Thyroid gland (tissue), 4 donors: Measurements from ENCODE around the gene MYMX. TPM values are rescaled to one million over a fixed set of nuclear protein-coding genes. Genes with fewer than 3 reads are reported as not detected.

Experiments
- DNase-seq, 2 donors: peaks; one replicate each; pipeline ENCODE4 v3.0.0-alpha.2; 2019
- H3K27ac ChIP-seq, 3 donors: fragments of 200-600 bp; sonication (generic); 1 replicate in 2 of 3; 2 replicates in 1 of 3; pipeline ENCODE4 v1.5.1; 2016 to 2019; ENCODE audit warnings: mild to moderate bottlenecking in 1 of 3, moderate library complexity in 1 of 3
- H3K27me3 ChIP-seq: fragments of 200-600 bp; sonication (generic); one replicate; pipeline ENCODE4 v1.5.1; 2019
- H3K36me3 ChIP-seq, 2 donors: fragments of 200-600 bp; sonication (generic); one replicate each; pipeline ENCODE4 v1.5.1; 2016 to 2019
- H3K4me1 ChIP-seq, 2 donors: fragments of 200-600 bp; sonication (generic); one replicate each; pipeline ENCODE4 v1.5.1; 2017 to 2019
- H3K4me3 ChIP-seq, 3 donors: fragments of 200-600 bp; sonication (generic); replicated peaks in 1 of 3; 1 replicate in 2 of 3; 2 replicates in 1 of 3; pipeline ENCODE4 v1.5.1; 2016; ENCODE audit warnings: mild to moderate bottlenecking in 1 of 3
- H3K9me3 ChIP-seq: fragments of 200-600 bp; sonication (generic); one replicate; pipeline ENCODE4 v1.5.1; 2017
- POLR2A ChIP-seq, 2 donors: fragments of 450-650 bp; IDR thresholded peaks; one replicate each; pipeline ENCODE4 v1.6.1; 2017; ENCODE audit warnings: antibody characterized with exemption in 2 of 2, mild to moderate bottlenecking in 2 of 2, moderate library complexity in 1 of 2
- WGBS, 2 donors: methylation state at CpG; one replicate each; pipeline ENCODE4 v1.1.5; 2017; 5-methylcytosine and 5-hydroxymethylcytosine counted together
- intact Hi-C: fragments of 100-400 bp; cut with DNase I; formaldehyde crosslinking; loops from one replicate; pipeline ENCODE4 v1.15.1; 2023
- total RNA-seq, 4 donors: library from RNA; depleted of rRNA; stranded (reverse); fragments of >200 nt; gene quantifications; one replicate each; pipeline ENCODE4 v1.2.3, GENCODE V29; 2016
- TF ChIP-seq, protein P1 (sequence below), 6 experiments: fragments of 200-600 bp in 3 of 6; fragments of 450-650 bp in 3 of 6; sonication (generic) in 3 of 6; IDR thresholded peaks; one replicate each; pipeline ENCODE4 v1.5.1; 2016 to 2019; ENCODE audit warnings: antibody characterized with exemption in 6 of 6, mild to moderate bottlenecking in 2 of 6, inconsistent platforms in 1 of 6, moderate library complexity in 1 of 6

Gene MYMX
- total RNA-seq, 4 donors from 2014 or later: not detected

GRCh38 chr6:44171899-44172546 is 44.7 kb upstream of the MYMX start:
- Histone ChIP-seq H3K9me3 (no peaks in the 10 kb centered on the region), H3K4me3 (no peak overlapping the region), H3K27ac (no peak overlapping the region), H3K27me3 (no peaks in the 10 kb centered on the region), H3K4me1 (peaks cover 2 to 13% of the 10 kb centered on the region in 2 donors), H3K36me3 (no peaks in the 10 kb centered on the region)
- no peak for TF ChIP-seq POLR2A (IDR thresholded peaks at IDR 0.05)
- TF ChIP-seq, protein P1, sequence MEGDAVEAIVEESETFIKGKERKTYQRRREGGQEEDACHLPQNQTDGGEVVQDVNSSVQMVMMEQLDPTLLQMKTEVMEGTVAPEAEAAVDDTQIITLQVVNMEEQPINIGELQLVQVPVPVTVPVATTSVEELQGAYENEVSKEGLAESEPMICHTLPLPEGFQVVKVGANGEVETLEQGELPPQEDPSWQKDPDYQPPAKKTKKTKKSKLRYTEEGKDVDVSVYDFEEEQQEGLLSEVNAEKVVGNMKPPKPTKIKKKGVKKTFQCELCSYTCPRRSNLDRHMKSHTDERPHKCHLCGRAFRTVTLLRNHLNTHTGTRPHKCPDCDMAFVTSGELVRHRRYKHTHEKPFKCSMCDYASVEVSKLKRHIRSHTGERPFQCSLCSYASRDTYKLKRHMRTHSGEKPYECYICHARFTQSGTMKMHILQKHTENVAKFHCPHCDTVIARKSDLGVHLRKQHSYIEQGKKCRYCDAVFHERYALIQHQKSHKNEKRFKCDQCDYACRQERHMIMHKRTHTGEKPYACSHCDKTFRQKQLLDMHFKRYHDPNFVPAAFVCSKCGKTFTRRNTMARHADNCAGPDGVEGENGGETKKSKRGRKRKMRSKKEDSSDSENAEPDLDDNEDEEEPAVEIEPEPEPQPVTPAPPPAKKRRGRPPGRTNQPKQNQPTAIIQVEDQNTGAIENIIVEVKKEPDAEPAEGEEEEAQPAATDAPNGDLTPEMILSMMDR (IDR thresholded peaks at IDR 0.05): no peak
- no peak for DNase-seq
- intact Hi-C loops: loop anchor here (5.0 kb wide), 2 partner anchors 65 to 85 kb away; partner anchors contain the start of gene SLC35B2
- WGBS, 2 donors: 74 to 80% methylated on average over 12 of the region's 12 CpGs

- Histone ChIP-seq H3K9me3 (no peaks in the 10 kb centered on the region), H3K27ac (peak overlapping the region; percentile 4 to 27 (median 24)), H3K27me3 (no peaks in the 10 kb centered on the region), H3K4me1 (peaks cover 2 to 13% of the 10 kb centered on the region in 2 donors), H3K36me3 (no peaks in the 10 kb centered on the region), H3K4me3 (no peak overlapping the region)
- intact Hi-C loops: loop anchor here (5.0 kb wide), 2 partner anchors 64 to 84 kb away; partner anchors contain the start of gene SLC35B2
- peak; percentile 93 to 95 for DNase-seq
- 21 to 23% methylated on average over 12 to 15 of the region's 15 CpGs for WGBS, 2 donors
- no peak for TF ChIP-seq POLR2A (IDR thresholded peaks at IDR 0.05)
- TF ChIP-seq, protein P1 (IDR thresholded peaks at IDR 0.05): peak; percentile 64 to 98 (median 89)
Observed at GRCh38 chr6:44172731-44173500, 43.8 kb upstream of the MYMX start.

GRCh38 chr6:44176130-44176761 is 40.5 kb upstream of the MYMX start:
- Histone ChIP-seq H3K9me3 (no peaks in the 10 kb centered on the region), H3K4me3 (no peak overlapping the region), H3K27me3 (no peaks in the 10 kb centered on the region), H3K4me1 (peaks cover 2 to 13% of the 10 kb centered on the region in 2 donors), H3K36me3 (no peaks in the 10 kb centered on the region), H3K27ac (peak overlapping the region in 1 of 3 donors; percentile 24)
- intact Hi-C loops: no loop called here
- no peak for DNase-seq
- TF ChIP-seq, protein P1 (IDR thresholded peaks at IDR 0.05): no peak
- TF ChIP-seq POLR2A (IDR thresholded peaks at IDR 0.05): no peak
- WGBS, 2 donors: 91 to 92% methylated on average over 15 of the region's 15 CpGs

DNA sequence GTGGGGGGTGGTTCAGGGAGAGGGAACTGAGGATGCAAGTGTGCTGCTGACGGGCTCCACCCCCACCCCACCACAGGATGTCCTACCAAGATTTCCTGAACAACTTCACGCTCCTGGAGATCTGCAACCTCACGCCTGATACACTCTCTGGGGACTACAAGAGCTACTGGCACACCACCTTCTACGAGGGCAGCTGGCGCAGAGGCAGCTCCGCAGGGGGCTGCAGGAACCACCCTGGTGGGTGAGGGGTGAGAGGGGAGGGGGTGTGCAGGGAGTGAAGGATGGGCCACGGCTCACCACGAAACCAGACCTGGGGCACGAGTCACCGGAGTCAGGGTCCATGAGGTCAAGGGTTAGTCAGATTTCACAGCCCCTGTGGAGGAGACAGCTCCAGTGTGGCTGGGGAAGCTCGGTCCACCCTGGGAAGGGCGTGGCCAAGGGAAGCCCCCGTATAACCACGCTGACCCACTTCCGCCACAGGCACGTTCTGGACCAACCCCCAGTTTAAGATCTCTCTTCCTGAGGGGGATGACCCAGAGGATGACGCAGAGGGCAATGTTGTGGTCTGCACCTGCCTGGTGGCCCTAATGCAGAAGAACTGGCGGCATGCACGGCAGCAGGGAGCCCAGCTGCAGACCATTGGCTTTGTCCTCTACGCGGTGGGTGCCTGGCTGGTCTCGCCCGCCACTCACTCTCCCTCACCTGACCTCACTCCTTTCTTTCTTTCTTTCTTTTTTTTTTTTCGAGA is 39.8 kb upstream of the MYMX start:
- Histone ChIP-seq H3K4me1 (peaks cover 2 to 13% of the 10 kb centered on the region in 2 donors), H3K27me3 (no peaks in the 10 kb centered on the region), H3K4me3 (no peak overlapping the region), H3K27ac (peak overlapping the region in 1 of 3 donors; percentile 24), H3K36me3 (no peaks in the 10 kb centered on the region), H3K9me3 (no peaks in the 10 kb centered on the region)
- intact Hi-C loops: no loop called here
- TF ChIP-seq, protein P1 (IDR thresholded peaks at IDR 0.05): no peak
- TF ChIP-seq POLR2A (IDR thresholded peaks at IDR 0.05): no peak
- no peak for DNase-seq
- 80 to 84% methylated on average over 17 to 23 of the region's 24 CpGs for WGBS, 2 donors
